Liver (tissue), 9 donors: ENCODE measurements around the gene HPN. TPM values are rescaled to one million over a fixed set of nuclear protein-coding genes. Genes with fewer than 3 reads are reported as not detected.
"Not testable (repeated sequence)": the region's sequence is repeated elsewhere in the genome, so short reads cannot be mapped to it uniquely, and the experiment has no call there.

Experiments
- DNase-seq: peaks from one replicate; pipeline ENCODE4 v3.0.0-alpha.2; 2017; ENCODE audit warnings: low spot score
- H3K27ac ChIP-seq, 2 donors: one replicate each; pipeline ENCODE4 v1.7.0; 2013; ENCODE audit warnings: inconsistent platforms in 2 of 2, low read length in 2 of 2, control low read depth in 1 of 2, low read depth in 1 of 2, mild to moderate bottlenecking in 1 of 2
- H3K27me3 ChIP-seq, 4 donors: one replicate each; pipeline versions ENCODE4 v1.6.1 to v1.7.0; 2013; ENCODE audit warnings: low read length in 3 of 4, inconsistent platforms in 1 of 4, mild to moderate bottlenecking in 1 of 4, moderate library complexity in 1 of 4; ENCODE audit not compliant: control insufficient read depth in 4 of 4, insufficient read depth in 4 of 4
- H3K36me3 ChIP-seq, 4 donors: one replicate each; pipeline versions ENCODE4 v1.6.1 to v1.7.0; 2013; ENCODE audit warnings: low read length in 3 of 4, mild to moderate bottlenecking in 3 of 4, low read depth in 1 of 4, moderate library complexity in 1 of 4; ENCODE audit not compliant: control insufficient read depth in 4 of 4, insufficient read depth in 3 of 4
- H3K4me1 ChIP-seq, 4 donors: one replicate each; pipeline versions ENCODE4 v1.6.1 to v1.7.0; 2013; ENCODE audit warnings: low read length in 3 of 4, mild to moderate bottlenecking in 3 of 4, moderate library complexity in 1 of 4; ENCODE audit not compliant: control insufficient read depth in 4 of 4, insufficient read depth in 4 of 4
- H3K4me3 ChIP-seq, 3 donors: one replicate each; pipeline versions ENCODE4 v1.6.1 to v1.7.0; 2013; ENCODE audit warnings: low read length in 3 of 3, control low read depth in 1 of 3, low read depth in 1 of 3, mild to moderate bottlenecking in 1 of 3
- H3K9ac ChIP-seq, 2 donors: one replicate each; pipeline ENCODE4 v1.7.0; 2013; ENCODE audit warnings: low read length in 2 of 2, mild to moderate bottlenecking in 2 of 2, moderate library complexity in 2 of 2, control low read depth in 1 of 2, low read depth in 1 of 2
- H3K9me3 ChIP-seq, 4 donors: one replicate each; pipeline versions ENCODE4 v1.6.1 to v1.7.0; 2013; ENCODE audit warnings: low read length in 3 of 4; ENCODE audit not compliant: control insufficient read depth in 4 of 4
- ATF3 ChIP-seq: IDR thresholded peaks from 2 replicates; pipeline ENCODE4 v1.6.1; 2016; ENCODE audit warnings: antibody characterized with exemption
- CTCF ChIP-seq: fragments of 150-350 bp; IDR thresholded peaks from 2 replicates; pipeline ENCODE4 v1.5.1; 2017; ENCODE audit warnings: improper control_type of control experiment, low read depth, low read length; ENCODE audit not compliant: missing input control
- EGR1 ChIP-seq, 2 donors: IDR thresholded peaks; 2 replicates each; pipeline ENCODE4 v1.6.1; 2016 to 2018; ENCODE audit warnings: antibody characterized with exemption in 2 of 2, low read depth in 2 of 2
- FOXA1 ChIP-seq: IDR thresholded peaks from 2 replicates; pipeline ENCODE4 v1.6.1; 2016; ENCODE audit warnings: antibody characterized with exemption
- FOXA2 ChIP-seq: IDR thresholded peaks from 2 replicates; pipeline ENCODE4 v1.6.1; 2016; ENCODE audit warnings: antibody characterized with exemption
- HNF4A ChIP-seq, 2 donors: conservative IDR thresholded peaks; 2 replicates each; pipeline ENCODE4 v1.6.1; 2016; ENCODE audit warnings: antibody characterized with exemption in 2 of 2, mild to moderate bottlenecking in 2 of 2
- HNF4G ChIP-seq: IDR thresholded peaks from 2 replicates; pipeline ENCODE4 v1.6.1; 2016; ENCODE audit warnings: antibody characterized with exemption
- NR2F2 ChIP-seq: IDR thresholded peaks from 2 replicates; pipeline ENCODE4 v1.6.1; 2016; ENCODE audit warnings: antibody characterized with exemption
- RAD21 ChIP-seq, 2 donors: IDR thresholded peaks; 2 replicates each; pipeline ENCODE4 v1.6.1; 2016; ENCODE audit warnings: antibody characterized with exemption in 2 of 2, mild to moderate bottlenecking in 2 of 2
- REST ChIP-seq: IDR thresholded peaks from 2 replicates; pipeline ENCODE4 v1.6.1; 2016; ENCODE audit warnings: antibody characterized with exemption, mild to moderate bottlenecking
- RXRA ChIP-seq, 2 donors: IDR thresholded peaks; 2 replicates each; pipeline ENCODE4 v1.6.1; 2017 to 2018; ENCODE audit warnings: antibody characterized with exemption in 2 of 2, mild to moderate bottlenecking in 1 of 2
- SP1 ChIP-seq: IDR thresholded peaks from 2 replicates; pipeline ENCODE4 v1.6.1; 2018; ENCODE audit warnings: antibody characterized with exemption, mild to moderate bottlenecking
- TAF1 ChIP-seq: conservative IDR thresholded peaks from 2 replicates; pipeline ENCODE4 v1.6.1; 2016; ENCODE audit warnings: antibody characterized with exemption, mild to moderate bottlenecking
- YY1 ChIP-seq: IDR thresholded peaks from 2 replicates; pipeline ENCODE4 v1.6.1; 2016; ENCODE audit warnings: antibody characterized with exemption, mild to moderate bottlenecking
- ZBTB33 ChIP-seq: IDR thresholded peaks from 2 replicates; pipeline ENCODE4 v1.6.1; 2016; ENCODE audit warnings: antibody characterized with exemption
- WGBS: extraction: QIAGEN DNeasy Blood & Tissue Kit; methylation state at CpG from one replicate; pipeline ENCODE4 v1.1.7; 2013; 5-methylcytosine and 5-hydroxymethylcytosine counted together
- polyA plus RNA-seq, 2 donors: library from polyadenylated mRNA; stranded (reverse) in 1 of 2; unstranded in 1 of 2; fragments of 200-250 nt in 1 of 2; fragments of >200 nt in 1 of 2; fragmentation: Nextera tagmentation in 1 of 2; extraction: Ambion mirVana in 1 of 2; gene quantifications; one replicate each; pipeline versions ENCODE4 v1.2.1 to v1.2.3, GENCODE V29; 2013 to 2015
- total RNA-seq, 2 donors: library from RNA; depleted of rRNA; stranded (reverse); fragments of >200 nt; gene quantifications; one replicate each; pipeline ENCODE4 v1.2.3, GENCODE V29; 2014
- donor health status: healthy.
- donor health status: healthy.
- donor health status: healthy.
- donor health status: healthy.
- donor health status: healthy.

The HPN gene
- total and polyA plus RNA-seq, 4 donors: 130 to 535 (median 335) TPM

GRCh38 chr19:35048911-35049411 is 7.4 kb downstream of the HPN start (continued):
- TF ChIP-seq REST (peak; percentile 33), HNF4G (peak; percentile 6), SP1 (peak; percentile 53), NR2F2 (no peak), ATF3 (no peak), FOXA2 (peak; percentile 22), YY1 (peak; percentile 86)

- no peak overlapping the region for H3K4me3 ChIP-seq
- no peaks in the 10 kb centered on the region for H3K27me3 ChIP-seq
- WGBS: 72% methylated on average over 5 of the region's 5 CpGs
- peak overlapping the region; percentile 24 to 65 for H3K27ac ChIP-seq
- no peak overlapping the region for H3K9ac ChIP-seq
- no peaks in the 10 kb centered on the region for H3K9me3 ChIP-seq
- TF ChIP-seq ZBTB33 (no peak), EGR1 (IDR thresholded peaks at IDR 0.05; ENCODE audit: low read depth in 2 of 2) (no peak), RAD21 (IDR thresholded peaks at IDR 0.05) (no peak), TAF1 (no peak), FOXA1 (no peak), HNF4A (conservative IDR thresholded peaks at IDR 0.05) (no peak), FOXA2 (no peak), RXRA (IDR thresholded peaks at IDR 0.05) (no peak), YY1 (no peak), ATF3 (no peak), CTCF (no peak)
- DNase-seq: no peak
- H3K36me3 ChIP-seq: peaks cover 5 to 22% (median 13%) of the 10 kb centered on the region in 4 donors
- peaks cover 18 to 60% (median 50%) of the 10 kb centered on the region in 4 donors for H3K4me1 ChIP-seq
These were observed 7.9 kb downstream of the HPN start for GRCh38 chr19:35049456-35049855.

GRCh38 chr19:35050662-35051061 is 9.1 kb downstream of the HPN start:
- not testable (repeated sequence) for DNase-seq, H3K27me3 ChIP-seq, H3K9ac ChIP-seq, H3K27ac ChIP-seq, H3K9me3 ChIP-seq, H3K4me3 ChIP-seq
- Histone ChIP-seq H3K36me3 (peaks cover 3 to 23% (median 13%) of the 10 kb centered on the region in 4 donors), H3K4me1 (peaks cover 11 to 60% (median 45%) of the 10 kb centered on the region in 4 donors)
- whole genome bisulfite sequencing: 98% methylated on average over 2 of the region's 2 CpGs

GRCh38 chr19:35051268-35051667 is 9.7 kb downstream of the HPN start:
- 97% methylated on average over 4 of the region's 4 CpGs for WGBS
- not testable (repeated sequence) for H3K9ac ChIP-seq, H3K4me3 ChIP-seq, H3K27ac ChIP-seq, H3K9me3 ChIP-seq, H3K27me3 ChIP-seq, DNase-seq
- Histone ChIP-seq H3K4me1 (peaks cover 8 to 54% (median 45%) of the 10 kb centered on the region in 4 donors), H3K36me3 (peaks cover 3 to 23% (median 13%) of the 10 kb centered on the region in 4 donors)
